ENCODE results near the gene WNT3. TPM values are rescaled to one million over a fixed set of nuclear protein-coding genes. Genes with fewer than 3 reads are reported as not detected.
A peak's percentile ranks its signal among the peaks of the same experiment; 100 is the strongest.
"Not testable (repeated sequence)": the region's sequence is repeated elsewhere in the genome, so short reads cannot be mapped to it uniquely, and the experiment has no call there.

Gene WNT3
- total RNA-seq, 1 donor from 2014 or later = 0.47 TPM

DNA sequence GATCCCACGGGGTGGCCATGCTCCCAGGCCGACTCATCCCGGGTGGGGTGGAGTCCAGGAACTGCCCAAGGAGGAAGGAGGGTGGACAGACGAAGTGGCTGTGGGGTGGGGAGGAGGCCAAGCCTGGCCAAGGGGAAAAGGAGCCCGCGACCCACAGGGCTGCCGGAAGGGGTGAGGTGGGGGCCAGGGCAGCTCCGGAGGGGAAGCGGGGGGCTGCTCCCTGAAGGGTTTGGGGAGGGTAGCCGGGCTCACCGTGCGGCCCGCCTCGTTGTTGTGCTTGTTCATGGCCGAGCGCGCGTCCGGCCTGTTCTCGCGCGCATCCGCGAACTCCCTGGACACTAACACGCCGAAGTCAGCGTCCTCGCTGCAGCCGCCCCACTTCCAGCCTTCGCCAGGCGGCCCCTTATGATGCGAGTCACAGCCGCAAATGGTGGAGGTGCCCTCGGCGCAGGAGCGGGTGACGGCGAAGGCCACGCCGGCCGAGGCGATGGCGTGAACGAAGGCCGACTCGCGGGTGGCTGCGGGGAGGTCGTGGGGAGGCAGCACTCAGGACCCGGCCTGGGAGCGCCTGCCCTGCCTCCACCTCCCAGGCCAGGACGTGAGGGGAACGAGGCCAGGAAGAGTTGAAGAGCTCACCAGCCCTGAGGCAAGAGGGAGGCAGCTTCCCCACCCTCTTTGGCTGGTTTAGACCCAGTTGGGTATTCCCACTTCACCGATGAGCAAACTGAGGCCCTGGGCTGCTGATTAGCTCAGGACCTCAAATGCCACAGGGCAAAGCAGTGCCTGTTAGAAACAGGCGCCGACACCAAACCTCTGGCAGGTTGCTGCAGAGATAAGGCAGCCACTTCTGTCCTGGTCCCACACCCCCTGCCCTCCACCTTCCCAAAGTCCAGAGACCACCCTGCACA, 48.7 kb downstream of the WNT3 start:
- no peak for DNase-seq (ENCODE audit: extremely low read depth, low read depth, low spot score)

DNA sequence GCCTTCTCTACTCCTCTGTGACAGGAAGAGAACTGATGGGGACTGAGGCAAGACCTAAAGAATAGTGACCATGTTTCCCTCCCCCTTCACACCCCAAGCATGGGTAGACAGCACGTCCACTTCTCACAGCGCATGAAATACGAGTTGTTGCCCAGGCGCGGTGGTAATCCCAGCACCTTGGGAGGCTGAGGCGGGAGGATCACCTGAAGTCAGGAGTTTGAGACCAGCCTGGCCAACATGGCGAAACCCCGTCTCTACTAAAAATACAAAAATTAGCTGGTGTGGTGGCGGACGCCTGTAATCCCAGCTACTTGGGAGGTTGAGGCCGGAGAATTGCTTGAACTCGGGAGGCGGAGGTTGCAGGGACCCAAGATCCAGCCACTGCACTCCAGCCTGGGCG, 49.6 kb downstream of the WNT3 start:
- not testable (repeated sequence) for DNase-seq (ENCODE audit: extremely low read depth, low read depth, low spot score)

DNA sequence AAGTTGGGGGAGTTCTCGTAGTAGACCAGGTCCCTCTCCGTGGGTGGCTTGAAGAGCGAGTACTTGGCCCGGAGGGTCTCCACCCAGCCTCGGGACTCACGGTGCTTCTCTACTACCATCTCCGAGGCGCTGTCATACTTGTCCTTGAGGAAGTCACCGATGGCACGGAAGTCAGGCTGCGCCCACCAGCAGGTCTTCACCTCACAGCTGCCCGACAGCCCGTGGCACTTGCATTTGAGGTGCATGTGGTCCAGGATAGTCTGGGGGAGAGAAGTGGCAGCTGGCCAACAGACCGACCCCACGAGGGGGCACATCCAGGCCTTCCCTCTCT, 50.0 kb downstream of the WNT3 start:
- no peak for DNase-seq (ENCODE audit: extremely low read depth, low read depth, low spot score)

DNA sequence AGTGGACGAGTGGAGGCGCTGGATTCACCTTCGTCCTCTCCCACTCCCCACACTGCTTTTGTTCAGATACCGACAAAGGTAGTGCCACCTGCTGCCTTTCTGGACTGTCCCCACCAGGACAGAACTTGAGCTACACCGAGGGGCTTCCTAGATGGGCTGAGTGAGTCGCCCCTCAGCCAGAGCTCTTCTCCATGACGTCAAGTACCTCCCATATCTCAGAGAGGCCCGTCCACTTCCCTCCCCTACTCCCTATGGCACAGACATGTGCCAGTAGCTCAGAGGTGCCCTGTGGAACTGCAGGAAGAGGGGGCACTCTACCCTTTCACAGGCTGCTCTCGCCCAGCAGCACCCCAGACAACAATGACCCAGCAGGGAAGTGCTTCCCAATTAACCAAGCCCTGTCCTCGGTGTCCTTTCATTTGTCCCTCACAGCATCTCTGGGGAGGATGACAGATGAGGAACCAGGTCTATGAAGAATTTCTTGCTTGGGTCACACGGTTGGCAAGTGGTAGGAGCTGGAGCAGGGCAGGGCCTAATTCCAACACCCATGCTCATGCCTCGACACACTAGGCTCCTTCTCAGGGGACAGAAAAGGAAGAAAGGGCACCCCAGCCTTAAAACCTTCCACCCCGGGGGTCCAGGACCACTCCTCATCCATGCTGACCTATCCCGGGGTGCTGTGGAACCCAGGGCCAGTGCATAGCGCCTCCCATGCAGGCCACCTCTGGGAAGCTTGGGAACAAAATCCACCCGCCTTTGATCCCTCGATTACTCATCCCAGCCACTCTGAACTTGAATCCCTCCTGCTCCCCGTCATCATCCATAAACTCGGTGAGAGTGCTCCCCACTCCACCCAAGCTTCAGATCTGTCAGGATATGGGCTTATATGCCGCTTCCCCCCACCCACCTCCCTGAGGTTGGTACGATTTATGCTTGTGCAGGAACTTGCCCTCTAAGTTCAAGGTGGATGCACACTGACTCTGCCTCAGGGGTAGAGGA, 51.7 kb downstream of the WNT3 start:
- DNase-seq (ENCODE audit: extremely low read depth, low read depth, low spot score) = no peak

DNA sequence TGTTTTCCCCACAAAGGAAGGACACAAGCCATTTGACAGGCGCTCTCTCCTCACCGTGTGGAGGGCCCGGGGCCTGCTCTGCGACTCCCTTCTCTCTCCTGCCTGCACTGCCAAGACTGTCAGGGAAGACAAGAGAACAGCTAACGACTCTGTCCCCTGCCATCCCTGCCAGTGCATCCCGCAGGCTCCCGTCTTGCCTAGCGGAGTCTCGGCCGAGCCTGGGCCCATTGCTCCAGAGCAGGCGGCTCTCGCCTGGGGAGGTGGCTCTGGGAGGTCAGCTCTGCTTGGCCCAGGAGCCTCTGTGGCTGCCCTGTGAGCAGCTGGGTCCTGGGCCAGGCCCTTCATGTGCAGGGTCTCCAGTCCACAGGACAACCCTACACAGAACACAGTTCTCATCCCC, 53.0 kb downstream of the WNT3 start:
- DNase-seq (ENCODE audit: extremely low read depth, low read depth, low spot score) = no peak

DNA sequence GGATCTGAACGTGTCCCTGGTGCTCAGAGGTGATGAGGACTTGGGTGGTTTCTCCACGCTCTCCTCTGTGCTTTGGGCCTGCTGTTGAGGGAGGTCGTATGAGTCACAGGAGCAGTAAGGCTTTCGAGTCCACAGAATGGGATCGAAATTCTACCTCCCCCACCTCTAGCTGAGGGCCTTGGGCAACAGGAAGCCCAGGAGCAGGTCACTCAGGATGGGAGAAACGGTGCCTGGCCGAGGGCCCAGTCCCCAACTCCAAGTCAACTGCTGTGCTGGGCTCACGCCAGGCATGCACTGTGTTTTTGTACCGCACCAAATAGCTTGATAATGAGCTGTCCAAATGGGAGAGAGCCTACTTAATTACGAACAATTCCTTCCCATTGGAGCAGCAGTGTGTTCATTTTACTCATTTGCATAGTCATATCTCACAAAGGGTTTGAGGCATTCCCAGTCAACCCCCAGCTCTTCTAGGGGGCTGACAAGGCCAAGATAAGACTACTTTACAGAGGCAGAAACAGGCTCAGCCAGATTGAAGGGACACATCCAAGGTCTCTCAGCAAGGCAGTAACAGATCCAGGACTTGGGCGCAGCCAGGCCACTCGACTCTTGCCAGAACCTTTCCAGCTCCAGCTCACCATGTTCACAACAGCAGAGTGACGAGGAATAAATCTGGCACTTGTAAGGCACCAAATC, 53.6 kb downstream of the WNT3 start:
- DNase-seq (ENCODE audit: extremely low read depth, low read depth, low spot score) = peak; percentile 50

DNA sequence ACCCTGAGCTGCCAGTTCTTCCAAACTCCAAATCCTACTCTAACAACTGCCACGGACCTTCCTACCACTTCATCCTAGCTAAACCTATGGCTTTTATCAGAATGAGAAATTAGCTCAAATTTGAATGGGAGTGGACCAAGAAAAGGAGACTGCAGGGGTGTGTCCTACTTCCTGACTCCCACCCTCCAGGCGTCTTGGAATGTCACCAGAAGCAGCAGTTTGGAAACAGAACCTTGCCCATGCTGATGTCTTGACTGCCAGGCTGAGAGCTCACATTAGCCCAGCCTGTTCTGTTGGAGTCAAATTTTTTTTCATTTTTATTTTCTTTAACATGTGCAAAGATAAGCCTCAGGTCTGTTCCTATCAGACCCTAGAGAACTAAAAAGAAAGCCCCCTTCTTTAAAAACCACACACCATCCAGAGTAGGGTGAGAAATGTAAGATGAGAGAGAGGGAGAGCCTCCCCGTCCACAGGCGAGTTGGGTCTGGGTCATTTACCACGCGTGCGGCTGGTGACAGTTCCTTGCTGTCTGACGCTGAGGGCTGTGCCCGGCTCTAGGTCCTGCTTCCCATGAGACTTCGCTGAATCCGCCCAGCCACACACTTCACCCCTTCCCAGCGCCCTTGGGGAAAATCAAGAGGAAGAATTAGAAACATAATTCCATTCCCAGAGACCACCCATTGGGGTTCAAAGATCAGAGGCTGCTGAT, 54.3 kb downstream of the WNT3 start:
- no peak for DNase-seq (ENCODE audit: extremely low read depth, low read depth, low spot score)

DNA sequence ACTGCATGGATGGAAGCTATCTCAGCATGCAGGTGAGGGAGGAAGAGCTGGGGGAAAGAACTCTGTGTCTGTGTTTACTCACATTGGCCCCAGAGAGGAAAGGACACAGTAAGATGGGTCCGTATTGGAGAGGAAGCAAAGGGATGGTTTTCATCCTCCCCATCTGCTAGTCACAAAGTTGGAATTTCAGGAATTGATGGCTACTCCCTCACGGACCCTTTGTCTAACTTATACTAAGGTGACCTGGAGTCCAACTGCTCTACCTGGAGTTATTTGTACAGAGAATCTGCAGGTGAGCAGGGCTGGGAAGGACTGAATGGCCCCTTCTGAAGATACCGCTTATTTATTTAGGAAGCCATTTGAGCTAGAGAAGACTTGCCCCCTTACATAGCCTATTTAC, 55.1 kb downstream of the WNT3 start:
- no peak for DNase-seq (ENCODE audit: extremely low read depth, low read depth, low spot score)

DNA sequence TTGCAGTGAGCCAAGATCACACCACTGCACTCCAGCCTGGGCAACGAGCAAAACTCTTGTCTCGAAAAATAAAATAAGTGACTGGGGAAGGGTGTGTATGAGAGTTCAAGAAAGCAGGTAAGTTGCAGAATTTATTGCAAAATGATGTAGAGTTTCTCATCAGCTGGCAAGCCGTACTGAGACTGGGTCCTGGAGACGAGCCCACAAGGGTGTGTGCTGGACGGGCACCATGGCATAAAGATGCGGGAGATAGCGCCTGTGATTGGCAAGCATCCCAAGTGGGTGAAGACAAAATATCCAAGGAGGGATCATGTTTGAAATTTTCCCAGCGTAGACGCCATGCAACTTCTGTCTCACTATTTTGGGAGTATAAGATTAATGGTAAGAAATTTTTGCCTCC, 59.4 kb downstream of the WNT3 start:
- DNase-seq (ENCODE audit: extremely low read depth, low read depth, low spot score) = no peak

DNA sequence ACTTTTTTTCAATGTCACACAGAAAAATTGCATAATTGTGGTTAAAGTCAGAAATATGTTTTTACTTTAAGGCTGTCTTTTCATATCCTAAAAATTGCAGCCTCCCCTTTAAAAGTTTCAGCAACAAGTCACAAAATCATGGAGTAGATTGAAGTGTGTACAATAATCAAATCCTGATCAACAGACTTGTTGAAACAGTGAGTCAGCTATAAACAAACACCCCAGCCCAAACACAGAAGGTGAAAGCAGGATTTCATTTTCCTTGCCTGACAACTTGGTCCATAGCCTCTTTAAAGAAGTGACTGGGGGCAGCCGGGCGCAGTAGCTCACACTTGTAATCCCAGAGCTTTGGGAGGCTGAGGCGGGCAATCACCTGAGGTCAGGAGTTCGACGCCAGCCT, 59.9 kb downstream of the WNT3 start:
- no peak for DNase-seq (ENCODE audit: extremely low read depth, low read depth, low spot score)

DNA sequence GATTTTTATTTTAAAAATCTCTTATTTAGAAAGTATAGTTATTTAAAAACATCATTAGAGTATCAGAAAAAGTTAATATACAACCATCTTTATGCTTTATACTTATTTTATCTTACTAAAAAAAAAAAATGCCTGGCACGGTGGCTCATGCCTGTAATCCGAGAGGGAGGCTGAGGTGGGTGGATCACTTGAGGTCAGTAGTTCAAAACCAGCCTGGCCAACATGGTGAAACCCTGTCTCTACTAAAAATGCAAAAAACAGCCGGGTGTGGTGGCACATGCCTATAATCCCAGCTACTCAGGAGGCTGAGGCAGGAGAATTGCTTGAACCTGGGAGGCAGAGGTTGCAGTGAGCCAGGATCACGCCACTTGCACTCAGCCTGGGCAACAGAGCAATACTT, 60.9 kb downstream of the WNT3 start:
- not testable (repeated sequence) for DNase-seq (ENCODE audit: extremely low read depth, low read depth, low spot score)

DNA sequence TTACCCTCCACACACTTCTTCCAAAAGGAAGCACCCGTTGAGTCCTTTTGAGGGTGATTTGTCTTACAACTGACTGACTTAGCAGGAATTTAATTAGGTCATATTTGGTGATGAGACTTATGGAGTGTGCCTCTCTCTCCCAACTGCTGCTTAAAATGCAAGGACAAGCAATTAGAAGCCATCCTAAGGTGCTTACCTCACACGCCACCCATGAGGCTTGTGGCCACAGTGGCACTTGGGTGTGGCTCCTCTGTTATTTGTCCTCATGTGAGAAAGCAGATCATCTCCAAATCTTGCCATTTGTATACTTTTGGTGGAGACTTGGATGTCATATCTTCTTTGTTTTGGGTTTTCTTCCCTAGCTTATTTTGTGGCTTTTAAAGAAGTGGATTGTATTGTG, 61.6 kb downstream of the WNT3 start:
- DNase-seq (ENCODE audit: extremely low read depth, low read depth, low spot score) = no peak

DNA sequence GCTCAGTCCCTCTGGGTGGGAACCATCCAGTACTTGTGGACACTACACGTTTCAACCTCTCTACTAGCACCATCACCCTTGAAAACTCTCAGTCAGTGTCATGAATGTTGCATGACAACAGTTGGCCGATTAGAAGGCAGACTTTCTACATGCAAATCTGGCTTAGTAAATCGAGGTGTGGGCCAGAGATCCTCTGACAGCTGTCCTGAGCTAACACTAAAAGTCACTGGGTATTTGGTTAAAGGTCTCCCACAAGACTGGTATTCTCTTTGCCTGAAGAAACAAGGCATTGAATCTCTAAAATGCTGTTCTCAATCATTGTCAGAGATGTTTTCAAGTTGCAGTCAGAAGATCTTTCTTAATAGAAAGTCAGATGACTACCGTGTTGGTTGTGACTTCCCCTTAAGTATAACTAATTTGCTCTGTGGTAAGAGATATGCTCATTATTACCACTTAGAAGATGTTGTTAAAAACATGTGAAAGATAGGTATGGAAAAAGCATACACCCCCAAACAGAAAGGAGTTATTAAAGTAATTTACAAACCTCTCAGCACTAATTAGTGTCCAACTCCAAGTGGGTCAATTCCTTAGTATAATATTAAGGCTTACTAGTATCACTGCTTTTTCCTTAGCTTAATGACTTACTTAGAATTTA, 62.3 kb downstream of the WNT3 start:
- no peak for DNase-seq (ENCODE audit: extremely low read depth, low read depth, low spot score)

DNA sequence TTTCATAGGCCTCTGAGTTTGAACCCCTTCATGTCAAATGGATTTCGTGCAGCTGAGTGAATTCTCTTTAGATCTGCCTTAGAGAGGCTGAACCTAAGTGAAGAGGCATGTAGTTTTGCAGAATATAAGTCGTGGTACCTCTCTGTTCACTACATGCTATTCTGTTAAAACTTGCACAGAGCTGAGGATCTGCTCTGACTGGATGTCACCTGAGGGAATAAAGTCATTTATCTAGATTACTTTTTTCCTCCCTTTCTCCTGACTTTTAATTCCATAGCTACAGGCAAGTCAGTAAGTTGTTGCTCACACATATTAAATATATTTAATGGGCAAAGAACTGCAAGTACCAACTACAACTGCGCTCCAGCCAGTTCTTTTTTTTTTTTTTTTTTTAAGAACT, 64.7 kb downstream of the WNT3 start:
- no peak for DNase-seq (ENCODE audit: extremely low read depth, low read depth, low spot score)

DNA sequence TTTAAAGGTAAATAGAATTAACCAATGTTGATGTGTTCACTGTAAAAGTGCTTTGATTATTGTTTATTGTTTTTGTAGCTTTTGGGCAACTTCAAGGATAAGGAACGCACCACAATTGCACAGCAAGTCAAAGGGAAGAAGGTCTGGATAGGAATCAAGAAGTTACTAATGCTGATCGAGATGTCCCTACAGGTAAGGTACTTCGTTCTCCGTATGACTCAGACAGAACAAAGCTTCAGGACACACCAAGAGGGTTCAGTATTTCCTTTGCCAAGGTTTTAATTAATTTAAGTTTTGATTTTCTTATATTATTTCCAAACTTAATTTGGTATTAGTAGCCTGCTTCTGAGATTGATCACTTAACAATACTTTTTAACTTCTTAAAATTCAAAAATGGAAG, 67.1 kb downstream of the WNT3 start:
- no peak for DNase-seq (ENCODE audit: extremely low read depth, low read depth, low spot score)

DNA sequence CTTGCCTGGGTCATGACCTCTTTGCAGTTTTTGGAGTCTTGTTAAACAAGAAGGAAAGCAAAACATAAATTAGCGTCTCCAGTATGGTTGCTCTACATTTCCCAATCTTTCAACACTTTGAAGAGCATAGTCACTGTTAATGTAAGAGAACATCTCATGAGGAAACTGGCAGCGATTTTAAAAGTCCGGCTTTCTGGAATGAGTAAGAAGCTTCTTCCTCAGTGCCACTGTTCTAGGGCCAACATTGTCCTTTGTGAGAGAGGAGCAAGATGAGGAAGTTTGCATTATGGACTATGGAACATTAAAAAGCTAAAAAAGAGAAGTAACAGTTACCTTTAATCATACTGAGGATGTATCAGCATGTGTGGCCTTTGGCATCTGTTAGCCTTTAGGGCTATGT, 73.1 kb downstream of the WNT3 start:
- no peak for DNase-seq (ENCODE audit: extremely low read depth, low read depth, low spot score)

DNA sequence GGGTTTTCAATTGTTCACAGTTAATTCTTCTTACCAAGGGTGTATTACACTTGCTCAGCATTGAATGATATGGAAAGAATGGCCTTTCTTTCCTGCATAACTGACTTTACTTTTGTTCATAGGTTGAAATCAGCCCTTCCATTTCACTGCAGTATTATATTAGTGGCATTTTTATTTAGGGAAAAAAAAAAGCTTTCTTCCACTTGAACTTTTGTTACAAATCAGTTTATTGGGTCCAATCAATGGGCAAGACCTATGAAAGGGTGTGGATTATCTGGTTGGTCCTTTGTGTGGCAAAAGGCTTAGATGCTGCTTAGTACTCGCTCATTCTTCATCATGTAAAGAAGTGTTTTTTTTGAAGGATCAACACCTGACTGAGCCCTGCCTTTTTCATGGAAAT, 74.1 kb downstream of the WNT3 start:
- DNase-seq (ENCODE audit: extremely low read depth, low read depth, low spot score) = no peak

DNA sequence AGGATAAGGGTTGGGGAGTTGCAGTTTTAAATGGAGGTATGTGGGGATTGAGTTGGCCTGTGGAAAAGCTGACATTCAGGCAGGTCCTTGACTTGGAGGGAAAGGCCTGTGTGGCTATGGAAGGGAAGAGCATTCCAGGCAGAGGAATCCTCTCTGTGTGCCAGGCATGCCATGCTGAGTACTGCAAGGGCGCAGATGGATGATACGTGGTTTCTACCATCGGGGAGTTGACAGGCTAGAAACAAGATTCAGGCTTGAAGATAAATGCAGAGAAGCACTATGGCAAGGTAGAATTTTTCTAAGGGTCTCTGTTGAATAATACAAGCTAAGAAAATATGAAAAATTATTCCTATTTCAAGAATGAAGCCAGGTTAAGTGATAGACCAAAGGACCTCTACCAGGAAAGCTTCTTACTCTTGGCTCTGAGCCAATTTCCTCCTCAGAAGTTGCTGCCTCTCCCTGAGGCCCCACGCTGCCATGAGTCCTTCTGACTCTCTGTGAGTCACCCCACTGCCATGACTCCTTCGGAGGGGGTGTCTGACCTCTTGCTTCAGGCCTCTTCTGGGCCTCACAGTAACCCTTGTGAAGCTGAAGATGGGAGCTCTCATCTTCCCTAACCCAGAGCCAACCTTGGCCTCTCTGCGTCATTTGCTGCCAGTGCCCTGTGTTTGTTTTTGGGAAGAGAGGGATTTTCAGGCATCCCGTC, 75.8 kb downstream of the WNT3 start:
- DNase-seq (ENCODE audit: extremely low read depth, low read depth, low spot score) = no peak

DNA sequence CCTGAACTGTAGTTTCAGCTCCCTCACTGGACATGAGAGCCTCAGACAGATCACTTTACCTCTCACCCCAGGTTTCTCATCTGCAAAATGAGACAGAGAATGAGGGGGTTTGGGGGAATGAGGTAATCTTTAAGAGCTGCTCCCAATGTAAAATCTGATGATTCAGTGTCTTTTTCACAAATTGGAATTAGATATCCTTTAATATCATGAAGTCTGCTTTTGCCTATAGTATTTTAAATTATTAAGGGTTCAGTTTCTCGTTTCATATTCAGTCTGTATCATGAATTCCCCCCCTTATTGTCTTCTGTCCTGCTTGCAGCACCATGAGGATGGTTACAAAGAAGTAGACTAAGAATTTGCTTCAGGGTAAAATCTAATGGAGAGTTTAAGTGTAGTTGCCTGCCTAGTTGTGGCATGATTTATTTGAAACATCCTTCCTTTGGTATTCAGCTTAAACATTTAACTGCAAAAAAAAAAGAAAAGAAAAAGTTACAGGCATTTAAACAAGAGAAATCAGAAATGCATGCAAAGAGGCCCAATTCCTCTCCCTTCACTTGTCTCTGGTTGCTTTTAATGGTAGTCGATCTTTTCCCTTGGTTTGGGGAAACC, 77.3 kb downstream of the WNT3 start:
- no peak for DNase-seq (ENCODE audit: extremely low read depth, low read depth, low spot score)
